KMS-11 (cell line): ENCODE data around the gene BCAR3.
A peak's percentile ranks its signal among the peaks of the same experiment; 100 is the strongest.

Experiments used
- H2AFZ ChIP-seq: fragments of 200-600 bp; sonication (generic); 2 replicates; pipeline ENCODE4 v1.6.1; 2016; ENCODE audit warnings: antibody characterized with exemption, mixed run types, low read depth
- H3K27ac ChIP-seq: fragments of 200-600 bp; sonication (generic); 2 replicates; pipeline ENCODE4 v1.6.1; 2016; ENCODE audit warnings: mild to moderate bottlenecking, mixed run types
- H3K27me3 ChIP-seq: fragments of 200-600 bp; sonication (generic); 2 replicates; pipeline ENCODE4 v1.6.1; 2017; ENCODE audit warnings: mild to moderate bottlenecking, low read depth, mixed run types, moderate library complexity; ENCODE audit not compliant: insufficient read depth
- H3K36me3 ChIP-seq: fragments of 200-600 bp; sonication (generic); 2 replicates; pipeline ENCODE4 v1.6.1; 2017; ENCODE audit warnings: mild to moderate bottlenecking, mixed run types; ENCODE audit not compliant: insufficient read depth
- H3K4me1 ChIP-seq: fragments of 200-600 bp; sonication (generic); 2 replicates; pipeline ENCODE4 v1.6.1; 2016; ENCODE audit warnings: mild to moderate bottlenecking, low read depth, mixed run types; ENCODE audit not compliant: poor library complexity, severe bottlenecking
- H3K4me2 ChIP-seq: fragments of 200-600 bp; sonication (generic); 2 replicates; pipeline ENCODE4 v1.7.0; 2016; ENCODE audit warnings: mild to moderate bottlenecking, mixed run types
- H3K4me3 ChIP-seq: fragments of 200-600 bp; sonication (generic); IDR thresholded peaks from 2 replicates; pipeline ENCODE4 v1.6.1; 2017; ENCODE audit warnings: low read depth, low read length, mixed read lengths; ENCODE audit not compliant: insufficient read depth
- H3K79me2 ChIP-seq: fragments of 200-600 bp; sonication (generic); 2 replicates; pipeline ENCODE4 v1.6.1; 2016; ENCODE audit warnings: low read depth, mixed run types; ENCODE audit not compliant: insufficient read depth
- H3K9ac ChIP-seq: fragments of 200-600 bp; sonication (generic); 2 replicates; pipeline ENCODE4 v1.6.1; 2016; ENCODE audit warnings: mild to moderate bottlenecking, mixed run types
- H4K20me1 ChIP-seq: fragments of 200-600 bp; sonication (generic); 2 replicates; pipeline ENCODE4 v1.6.1; 2016; ENCODE audit warnings: mild to moderate bottlenecking, mixed run types; ENCODE audit not compliant: insufficient read depth
- TF ChIP-seq, protein P1 (sequence below): fragments of 200-600 bp; sonication (generic); conservative IDR thresholded peaks from 2 replicates; pipeline ENCODE4 v1.6.1; 2017; ENCODE audit warnings: low read depth, mild to moderate bottlenecking, antibody characterized with exemption, low read length, moderate library complexity, mixed read lengths

Gene BCAR3

DNA sequence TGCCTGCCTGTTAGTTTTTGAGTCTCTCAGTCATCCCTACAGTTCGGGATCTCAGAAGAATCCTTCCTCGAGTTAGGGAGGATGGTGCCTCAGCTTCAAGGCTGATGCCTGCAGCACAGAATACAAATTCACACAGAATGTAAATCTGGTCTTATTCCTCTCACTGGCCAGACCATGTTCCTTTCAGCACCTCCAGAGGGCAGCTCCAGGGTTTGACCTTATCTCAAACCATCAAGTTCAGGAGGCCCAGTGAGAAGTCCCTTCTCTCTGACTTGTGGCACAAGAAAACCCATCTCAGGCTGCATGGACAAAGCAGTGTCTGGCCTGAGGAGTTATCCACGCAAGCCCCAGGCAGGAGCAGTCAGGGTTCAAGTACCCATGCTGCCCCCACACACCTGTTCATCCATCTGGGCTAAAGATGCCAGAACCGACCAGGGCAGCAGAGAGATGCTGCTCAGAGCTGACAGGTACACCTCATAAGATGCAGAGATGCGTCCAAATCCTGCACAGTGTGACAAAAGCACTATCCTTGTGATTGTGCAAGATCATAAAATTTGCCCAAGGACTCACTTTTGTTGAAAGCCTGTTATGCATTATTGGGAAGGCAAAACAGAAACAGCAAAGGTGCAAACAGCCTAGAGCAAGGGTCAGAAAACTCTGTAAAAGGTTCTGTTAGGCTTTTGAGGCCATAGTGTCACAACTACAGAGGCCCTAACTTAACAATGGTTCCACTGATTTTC, 49.8 kb downstream of the BCAR3 start:
- no peak overlapping the region for H3K4me3 ChIP-seq
- H3K9ac ChIP-seq: no peak overlapping the region
- no peaks in the 10 kb centered on the region for H3K27me3 ChIP-seq
- H3K4me2 ChIP-seq: no peak overlapping the region
- no peak overlapping the region for H3K27ac ChIP-seq
- no peaks in the 10 kb centered on the region for H3K36me3 ChIP-seq
- H4K20me1 ChIP-seq: no peaks in the 10 kb centered on the region
- TF ChIP-seq, protein P1, sequence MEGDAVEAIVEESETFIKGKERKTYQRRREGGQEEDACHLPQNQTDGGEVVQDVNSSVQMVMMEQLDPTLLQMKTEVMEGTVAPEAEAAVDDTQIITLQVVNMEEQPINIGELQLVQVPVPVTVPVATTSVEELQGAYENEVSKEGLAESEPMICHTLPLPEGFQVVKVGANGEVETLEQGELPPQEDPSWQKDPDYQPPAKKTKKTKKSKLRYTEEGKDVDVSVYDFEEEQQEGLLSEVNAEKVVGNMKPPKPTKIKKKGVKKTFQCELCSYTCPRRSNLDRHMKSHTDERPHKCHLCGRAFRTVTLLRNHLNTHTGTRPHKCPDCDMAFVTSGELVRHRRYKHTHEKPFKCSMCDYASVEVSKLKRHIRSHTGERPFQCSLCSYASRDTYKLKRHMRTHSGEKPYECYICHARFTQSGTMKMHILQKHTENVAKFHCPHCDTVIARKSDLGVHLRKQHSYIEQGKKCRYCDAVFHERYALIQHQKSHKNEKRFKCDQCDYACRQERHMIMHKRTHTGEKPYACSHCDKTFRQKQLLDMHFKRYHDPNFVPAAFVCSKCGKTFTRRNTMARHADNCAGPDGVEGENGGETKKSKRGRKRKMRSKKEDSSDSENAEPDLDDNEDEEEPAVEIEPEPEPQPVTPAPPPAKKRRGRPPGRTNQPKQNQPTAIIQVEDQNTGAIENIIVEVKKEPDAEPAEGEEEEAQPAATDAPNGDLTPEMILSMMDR: no peak
- H3K4me1 ChIP-seq: no peaks in the 10 kb centered on the region
- no peaks in the 10 kb centered on the region for H3K79me2 ChIP-seq
- no peak overlapping the region for H2AFZ ChIP-seq

- H3K4me3 ChIP-seq: no peak overlapping the region
- no peak overlapping the region for H3K9ac ChIP-seq
- no peaks in the 10 kb centered on the region for H3K27me3 ChIP-seq
- no peaks in the 10 kb centered on the region for H4K20me1 ChIP-seq
- H3K36me3 ChIP-seq: no peaks in the 10 kb centered on the region
- no peaks in the 10 kb centered on the region for H3K79me2 ChIP-seq
- TF ChIP-seq, protein P1: no peak
- H3K27ac ChIP-seq: no peak overlapping the region
- H3K4me1 ChIP-seq: no peaks in the 10 kb centered on the region
- no peak overlapping the region for H3K4me2 ChIP-seq
- no peak overlapping the region for H2AFZ ChIP-seq
Observed at GRCh38 chr1:93630168-93630567, 51.5 kb downstream of the BCAR3 start.

- Histone ChIP-seq H3K27me3 (no peaks in the 10 kb centered on the region), H3K79me2 (no peaks in the 10 kb centered on the region), H3K4me3 (no peak overlapping the region), H3K27ac (no peak overlapping the region), H4K20me1 (no peaks in the 10 kb centered on the region), H3K4me1 (no peaks in the 10 kb centered on the region), H2AFZ (no peak overlapping the region), H3K36me3 (no peaks in the 10 kb centered on the region), H3K4me2 (no peak overlapping the region), H3K9ac (no peak overlapping the region)
- TF ChIP-seq, protein P1: peak; percentile 76
Observed at GRCh38 chr1:93629101-93630059, 52.3 kb downstream of the BCAR3 start.

DNA sequence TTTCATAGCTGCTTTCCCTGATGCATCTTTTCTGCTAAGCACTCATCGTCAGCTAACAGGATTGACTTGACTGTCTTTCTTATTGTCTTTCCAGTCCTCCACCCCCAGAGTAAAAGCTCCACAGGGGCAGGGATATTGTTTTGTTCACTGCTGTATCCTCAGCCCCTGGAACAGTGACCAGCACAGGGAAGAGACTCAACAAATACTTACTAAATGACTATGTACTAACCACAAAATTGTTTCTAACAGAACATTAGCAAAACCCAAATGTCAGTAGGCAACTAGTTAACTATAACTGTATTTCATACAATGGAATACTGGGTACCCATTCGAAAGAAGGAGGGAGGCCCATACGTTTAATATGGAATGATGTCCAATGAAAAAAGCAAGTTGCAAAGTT, 53.0 kb downstream of the BCAR3 start:
- Histone ChIP-seq H3K79me2 (no peaks in the 10 kb centered on the region), H3K27ac (no peak overlapping the region), H3K9ac (no peak overlapping the region), H3K4me2 (no peak overlapping the region), H2AFZ (no peak overlapping the region), H3K4me3 (no peak overlapping the region), H3K27me3 (no peaks in the 10 kb centered on the region), H3K36me3 (no peaks in the 10 kb centered on the region), H3K4me1 (no peaks in the 10 kb centered on the region), H4K20me1 (no peaks in the 10 kb centered on the region)
- TF ChIP-seq, protein P1: no peak
